Measurements from ENCODE around the gene GSKIP.

Gene GSKIP

DNA sequence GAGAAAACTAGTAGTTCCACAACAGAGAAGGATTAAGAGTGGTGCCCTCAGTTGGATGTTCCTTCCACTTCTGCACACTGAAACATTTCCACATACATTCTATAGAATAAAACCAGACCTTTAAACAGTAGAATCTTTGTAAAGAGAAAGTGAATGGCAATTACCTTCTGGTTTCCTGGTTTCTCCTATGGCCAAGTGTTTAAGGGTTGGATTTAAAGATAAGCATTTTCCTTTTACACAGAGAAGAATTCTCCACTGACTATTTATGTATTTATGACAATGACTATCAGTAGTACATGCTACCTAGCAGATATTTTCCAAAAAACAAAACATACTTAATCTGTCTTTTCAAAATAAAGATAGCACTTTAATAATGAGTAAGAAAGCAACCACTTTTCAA lies 3.4 kb upstream of the GSKIP start:
- peaks cover 15% of the 10 kb centered on the region; the same call in 1 of the 2 replicates for H3K4me1 ChIP-seq (ENCODE audit: insufficient read depth, low read length)
- H3K9me3 ChIP-seq (ENCODE audit: control insufficient read depth, insufficient read depth, low read length): no peaks in the 10 kb centered on the region
- H3K36me3 ChIP-seq (ENCODE audit: insufficient read depth, low read length): no peaks in the 10 kb centered on the region
- H3K9ac ChIP-seq (ENCODE audit: low read depth, low read length): no peak overlapping the region

DNA sequence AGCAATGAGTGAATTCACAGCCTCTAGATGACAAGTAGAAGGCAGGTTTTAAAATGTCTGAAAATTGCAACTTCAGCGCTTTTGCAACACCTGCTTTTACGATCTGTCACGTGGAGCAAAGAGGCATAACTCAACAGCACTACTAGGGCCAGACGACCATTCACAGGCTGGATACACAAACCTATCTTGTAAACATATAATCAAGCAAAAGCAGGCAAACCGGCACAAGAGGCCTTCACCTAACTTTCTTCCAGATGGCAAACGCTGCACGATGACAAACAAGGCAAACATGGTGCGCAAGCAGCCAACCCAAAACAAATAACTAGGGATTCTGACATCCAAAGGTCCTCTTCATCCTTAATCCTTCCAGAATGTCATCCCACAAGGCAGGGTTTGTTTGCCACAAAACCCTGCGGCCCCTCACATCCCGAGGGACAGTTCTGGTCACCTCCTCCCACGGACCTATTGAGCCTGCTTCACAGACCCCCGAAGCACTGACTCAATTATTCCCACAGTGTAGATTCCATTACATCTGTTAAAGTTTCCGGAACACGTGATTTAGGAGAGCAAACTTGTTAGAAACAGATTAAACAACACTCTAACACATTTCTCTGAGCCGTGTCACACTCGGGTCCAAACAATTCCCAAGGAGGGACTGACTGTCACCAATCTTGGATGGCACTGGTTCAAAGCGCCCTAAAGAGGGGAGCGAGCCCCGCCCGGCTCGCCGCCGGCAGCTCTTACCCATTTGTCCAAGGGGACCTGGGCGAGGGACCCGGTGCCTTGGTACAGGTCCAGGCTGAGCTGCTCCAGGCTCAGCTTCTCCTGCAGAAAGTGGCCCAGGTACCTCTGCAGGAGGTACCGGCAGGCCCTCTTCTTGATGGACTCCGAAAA lies 1.0 kb upstream of the GSKIP start:
- no peaks in the 10 kb centered on the region for H3K36me3 ChIP-seq (ENCODE audit: insufficient read depth, low read length)
- peak overlapping the region; percentile 88 for H3K9ac ChIP-seq (ENCODE audit: low read depth, low read length)
- peaks cover 10% of the 10 kb centered on the region; the same call in 1 of the 2 replicates for H3K4me1 ChIP-seq (ENCODE audit: insufficient read depth, low read length)
- H3K9me3 ChIP-seq (ENCODE audit: control insufficient read depth, insufficient read depth, low read length): no peaks in the 10 kb centered on the region

DNA sequence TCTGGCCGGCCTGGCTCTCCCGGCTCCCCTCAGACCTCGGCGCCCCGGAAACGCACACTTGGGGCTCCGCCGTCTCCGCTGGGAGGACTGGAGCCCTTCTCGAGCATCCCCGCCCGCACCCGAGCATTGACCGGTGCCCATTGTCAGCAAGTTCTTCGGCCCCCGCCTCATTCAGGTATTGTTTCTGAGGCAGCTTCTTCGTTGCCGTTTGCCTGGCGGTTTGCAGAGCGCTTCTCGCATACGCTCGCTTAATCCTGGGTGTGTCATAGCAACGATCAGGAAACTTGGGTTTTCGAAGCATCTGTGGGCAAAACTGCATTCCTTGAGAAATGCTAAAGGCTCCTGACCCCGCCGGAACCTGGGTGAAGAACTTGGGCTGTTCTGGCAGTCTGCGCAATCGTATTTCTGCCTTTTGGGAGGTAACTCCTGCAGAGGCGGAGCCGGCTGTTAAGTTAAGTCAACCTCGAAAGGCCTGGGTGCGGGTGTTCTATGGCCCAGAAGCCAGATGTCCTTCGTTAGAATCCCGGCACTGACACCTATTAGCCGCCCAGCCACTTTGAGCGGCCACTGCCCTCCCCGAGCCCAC lies 518 bp downstream of the GSKIP start:
- peaks cover 10% of the 10 kb centered on the region; the same call in 1 of the 2 replicates for H3K4me1 ChIP-seq (ENCODE audit: insufficient read depth, low read length)
- H3K9ac ChIP-seq (ENCODE audit: low read depth, low read length): peak overlapping the region; percentile 99
- no peaks in the 10 kb centered on the region for H3K9me3 ChIP-seq (ENCODE audit: control insufficient read depth, insufficient read depth, low read length)
- no peaks in the 10 kb centered on the region for H3K36me3 ChIP-seq (ENCODE audit: insufficient read depth, low read length)

DNA sequence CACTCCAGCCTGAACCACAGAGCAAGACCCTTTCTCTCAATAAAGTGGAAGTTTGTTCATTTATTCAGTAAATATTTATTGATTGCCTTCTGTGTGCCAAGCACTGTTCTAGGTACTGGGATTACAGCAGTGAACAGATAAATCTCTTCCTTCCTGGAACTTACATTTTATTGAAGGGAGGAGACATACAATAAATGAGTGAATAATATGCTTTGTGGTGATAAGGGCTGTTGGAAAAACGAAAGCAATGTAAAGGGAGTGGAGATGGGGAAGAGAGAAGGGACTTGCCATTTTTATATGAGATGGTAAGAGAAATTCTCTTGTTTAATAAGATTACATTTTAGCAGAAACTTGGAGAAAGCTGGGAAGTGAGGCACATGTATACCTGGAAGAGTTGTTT lies 1.6 kb downstream of the GSKIP start:
- Histone ChIP-seq H3K4me1 (ENCODE audit: insufficient read depth, low read length) (peaks cover 10% of the 10 kb centered on the region; the same call in 1 of the 2 replicates), H3K9ac (ENCODE audit: low read depth, low read length) (no peak overlapping the region), H3K9me3 (ENCODE audit: control insufficient read depth, insufficient read depth, low read length) (no peaks in the 10 kb centered on the region), H3K36me3 (ENCODE audit: insufficient read depth, low read length) (no peaks in the 10 kb centered on the region)

GRCh38 chr14:96368534-96368933 lies 5.2 kb downstream of the GSKIP start:
- Histone ChIP-seq H3K36me3 (ENCODE audit: insufficient read depth, low read length) (no peaks in the 10 kb centered on the region), H3K9me3 (ENCODE audit: control insufficient read depth, insufficient read depth, low read length) (no peaks in the 10 kb centered on the region)

GRCh38 chr14:96370528-96370927 lies 7.2 kb downstream of the GSKIP start:
- Histone ChIP-seq H3K4me1 (ENCODE audit: insufficient read depth, low read length) (no peaks in the 10 kb centered on the region), H3K9me3 (ENCODE audit: control insufficient read depth, insufficient read depth, low read length) (no peaks in the 10 kb centered on the region), H3K36me3 (ENCODE audit: insufficient read depth, low read length) (no peaks in the 10 kb centered on the region), H3K9ac (ENCODE audit: low read depth, low read length) (no peak overlapping the region)

More at GRCh38 chr14:96368534-96368933, 5.2 kb downstream of the GSKIP start:
- Histone ChIP-seq H3K9ac (ENCODE audit: low read depth, low read length) (no peak overlapping the region), H3K4me1 (ENCODE audit: insufficient read depth, low read length) (no peaks in the 10 kb centered on the region)

DNA sequence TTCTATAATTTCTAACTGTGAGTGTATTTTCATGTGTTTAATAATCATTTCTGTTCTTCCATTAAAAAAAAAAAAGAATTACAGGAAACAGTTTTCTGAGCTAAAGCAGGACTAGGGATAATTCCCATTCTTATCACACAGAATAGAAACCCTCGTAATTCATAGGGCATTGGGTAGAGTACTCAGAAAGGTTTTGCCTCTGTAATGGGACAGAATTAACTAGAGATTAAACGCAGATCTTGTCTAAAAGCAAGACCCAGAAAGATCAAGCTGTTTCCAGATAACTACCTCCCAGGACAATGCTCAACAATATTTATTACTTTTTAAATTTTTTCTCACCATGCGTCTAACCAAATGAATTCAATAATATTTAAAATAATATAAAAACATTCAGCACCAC lies 10.2 kb downstream of the GSKIP start:
- Histone ChIP-seq H3K9ac (ENCODE audit: low read depth, low read length) (no peak overlapping the region), H3K4me1 (ENCODE audit: insufficient read depth, low read length) (no peaks in the 10 kb centered on the region), H3K36me3 (ENCODE audit: insufficient read depth, low read length) (no peaks in the 10 kb centered on the region), H3K9me3 (ENCODE audit: control insufficient read depth, insufficient read depth, low read length) (no peaks in the 10 kb centered on the region)

- Histone ChIP-seq H3K4me1 (ENCODE audit: insufficient read depth, low read length) (no peaks in the 10 kb centered on the region), H3K36me3 (ENCODE audit: insufficient read depth, low read length) (no peaks in the 10 kb centered on the region), H3K9me3 (ENCODE audit: control insufficient read depth, insufficient read depth, low read length) (no peaks in the 10 kb centered on the region), H3K9ac (ENCODE audit: low read depth, low read length) (no peak overlapping the region)
Observed at GRCh38 chr14:96376093-96376492, 12.8 kb downstream of the GSKIP start.

DNA sequence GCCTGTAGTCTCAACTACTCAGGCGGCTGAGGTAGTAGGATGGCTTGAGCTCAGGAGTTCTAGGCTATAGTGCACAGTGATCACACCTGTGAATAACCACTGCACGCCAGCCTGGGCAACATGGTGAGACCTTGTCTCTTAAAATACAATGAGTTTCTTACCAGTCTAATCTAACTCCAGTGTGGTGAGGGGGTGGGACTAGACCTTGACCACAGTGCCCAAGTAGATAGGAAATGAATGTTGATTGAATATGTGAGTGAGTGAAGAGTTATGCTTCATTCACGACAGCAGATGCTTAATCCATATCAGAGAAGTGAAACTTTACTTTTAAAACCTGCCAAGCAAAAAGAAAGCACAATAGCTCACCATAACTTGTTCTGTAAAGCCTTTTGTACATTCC lies 17.4 kb downstream of the GSKIP start:
- H3K36me3 ChIP-seq (ENCODE audit: insufficient read depth, low read length): no peaks in the 10 kb centered on the region
- no peak overlapping the region for H3K9ac ChIP-seq (ENCODE audit: low read depth, low read length)
- H3K9me3 ChIP-seq (ENCODE audit: control insufficient read depth, insufficient read depth, low read length): no peaks in the 10 kb centered on the region
- no peaks in the 10 kb centered on the region for H3K4me1 ChIP-seq (ENCODE audit: insufficient read depth, low read length)

DNA sequence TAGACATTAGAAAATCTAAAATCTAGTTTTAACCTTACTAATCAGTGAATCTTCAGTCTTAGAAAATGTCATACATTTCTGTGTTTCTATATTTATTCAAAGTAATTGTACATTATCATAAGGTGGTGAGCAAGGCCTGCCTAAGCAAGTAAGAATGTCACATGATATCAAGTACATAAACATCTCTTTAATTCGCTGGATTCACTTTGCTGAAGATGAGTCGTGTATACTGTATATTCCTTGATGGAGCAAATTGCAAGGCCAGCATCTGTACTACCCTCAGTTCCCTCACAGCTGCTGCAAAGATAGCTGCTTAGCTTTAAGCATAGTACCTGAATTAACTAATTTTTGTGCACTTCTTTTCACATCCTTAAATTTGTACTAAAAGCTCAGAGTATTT lies 20.1 kb downstream of the GSKIP start:
- Histone ChIP-seq H3K36me3 (ENCODE audit: insufficient read depth, low read length) (no peaks in the 10 kb centered on the region), H3K4me1 (ENCODE audit: insufficient read depth, low read length) (no peaks in the 10 kb centered on the region), H3K9ac (ENCODE audit: low read depth, low read length) (no peak overlapping the region), H3K9me3 (ENCODE audit: control insufficient read depth, insufficient read depth, low read length) (no peaks in the 10 kb centered on the region)

DNA sequence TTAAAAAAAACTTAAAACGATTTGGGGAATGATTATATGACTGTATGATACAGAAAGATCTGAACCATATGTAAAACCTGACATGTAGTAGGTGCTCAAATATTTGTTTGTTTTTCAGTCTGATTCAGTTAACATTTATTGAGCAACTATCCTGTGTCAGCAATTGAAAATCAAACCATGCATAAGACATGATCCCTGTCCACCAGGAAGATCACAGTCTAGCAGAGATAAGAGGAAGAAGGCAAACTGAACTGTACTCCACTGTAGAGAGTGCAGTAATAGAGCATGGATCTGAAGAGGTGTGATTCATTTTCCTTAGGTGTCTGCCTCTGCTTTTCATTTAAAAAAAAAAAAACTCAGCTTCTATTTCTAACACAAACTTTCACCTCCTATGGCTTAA lies 20.7 kb downstream of the GSKIP start:
- Histone ChIP-seq H3K9me3 (ENCODE audit: control insufficient read depth, insufficient read depth, low read length) (no peaks in the 10 kb centered on the region), H3K9ac (ENCODE audit: low read depth, low read length) (no peak overlapping the region), H3K4me1 (ENCODE audit: insufficient read depth, low read length) (no peaks in the 10 kb centered on the region), H3K36me3 (ENCODE audit: insufficient read depth, low read length) (no peaks in the 10 kb centered on the region)

DNA sequence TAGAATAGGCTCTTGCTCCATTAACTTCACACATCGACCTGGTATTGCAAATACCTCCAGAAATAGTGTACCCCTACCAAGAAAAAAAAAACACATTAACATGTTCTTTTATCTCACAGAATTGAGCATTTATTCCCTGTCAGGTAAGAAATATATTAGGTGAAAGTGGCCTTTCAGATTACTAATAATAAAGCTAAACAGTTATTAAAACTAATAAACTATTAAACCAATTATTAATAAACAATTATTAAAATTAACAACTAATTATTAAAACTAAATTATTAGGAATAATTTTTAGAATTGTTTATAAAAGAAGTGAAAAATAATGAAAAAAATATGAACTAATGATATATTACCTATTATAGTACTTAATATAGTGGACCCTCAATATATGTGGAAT lies 21.4 kb downstream of the GSKIP start:
- no peaks in the 10 kb centered on the region for H3K4me1 ChIP-seq (ENCODE audit: insufficient read depth, low read length)
- no peaks in the 10 kb centered on the region for H3K36me3 ChIP-seq (ENCODE audit: insufficient read depth, low read length)

DNA sequence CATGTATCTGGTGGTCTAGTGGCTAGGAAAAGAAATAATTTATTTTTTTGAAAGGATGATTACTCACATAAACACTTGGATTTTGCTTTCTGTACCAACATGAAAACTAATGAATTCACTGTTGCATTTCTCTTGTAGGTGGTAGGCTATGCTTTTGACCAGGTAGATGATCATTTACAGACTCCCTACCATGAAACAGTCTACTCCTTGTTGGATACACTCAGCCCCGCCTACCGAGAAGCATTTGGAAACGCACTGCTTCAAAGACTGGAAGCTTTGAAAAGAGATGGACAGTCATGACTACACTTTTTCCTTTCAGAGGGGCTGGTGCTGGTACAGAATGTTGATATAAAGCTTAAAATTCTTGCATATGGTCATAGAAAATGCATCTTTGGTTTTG lies 22.1 kb downstream of the GSKIP start:
- H3K9ac ChIP-seq (ENCODE audit: low read depth, low read length): no peak overlapping the region
- H3K36me3 ChIP-seq (ENCODE audit: insufficient read depth, low read length): no peaks in the 10 kb centered on the region
- H3K9me3 ChIP-seq (ENCODE audit: control insufficient read depth, insufficient read depth, low read length): no peaks in the 10 kb centered on the region
- no peaks in the 10 kb centered on the region for H3K4me1 ChIP-seq (ENCODE audit: insufficient read depth, low read length)

More for the DNA sequence above, 21.4 kb downstream of the GSKIP start:
- H3K9ac ChIP-seq (ENCODE audit: low read depth, low read length): no peak overlapping the region
- H3K9me3 ChIP-seq (ENCODE audit: control insufficient read depth, insufficient read depth, low read length): no peaks in the 10 kb centered on the region

GRCh38 chr14:96390965-96391292 lies 27.6 kb downstream of the GSKIP start:
- Histone ChIP-seq H3K9me3 (ENCODE audit: control insufficient read depth, insufficient read depth, low read length) (no peaks in the 10 kb centered on the region), H3K4me1 (ENCODE audit: insufficient read depth, low read length) (no peaks in the 10 kb centered on the region), H3K9ac (ENCODE audit: low read depth, low read length) (peak overlapping the region; percentile 88), H3K36me3 (ENCODE audit: insufficient read depth, low read length) (no peaks in the 10 kb centered on the region)

Measured in ES-I3 (cell line).